ENCODE results near the gene SPATA3.

The SPATA3 gene

DNA sequence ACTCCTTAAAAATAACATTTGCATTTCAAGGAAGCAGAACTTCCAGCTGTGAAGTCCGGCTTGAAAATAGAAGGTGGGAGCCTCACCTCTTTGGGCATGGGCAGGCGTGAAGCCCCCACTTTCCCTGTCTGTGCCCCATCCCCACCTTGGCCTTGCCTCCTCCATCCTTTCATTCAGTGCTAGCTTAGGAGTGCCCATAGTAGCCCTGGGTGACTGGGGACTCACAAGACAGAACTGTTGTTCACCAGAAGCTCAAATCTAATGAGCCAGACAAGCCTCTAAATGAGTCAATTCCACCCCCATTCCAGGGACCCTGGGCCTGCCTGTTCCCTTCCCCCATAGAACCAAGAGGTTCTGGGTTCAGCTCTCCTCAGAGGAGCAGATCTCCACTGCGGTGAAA is 20.0 kb downstream of the SPATA3 start:
- H3K4me2 ChIP-seq (ENCODE audit: low read length), result no peak overlapping the region
- H3F3A ChIP-seq (ENCODE audit: control insufficient read depth, insufficient read depth), result no peaks in the 10 kb centered on the region
- H4K20me1 ChIP-seq (ENCODE audit: control insufficient read depth, insufficient read depth, low read depth, low read length), result no peaks in the 10 kb centered on the region
- no peaks in the 10 kb centered on the region for H3K9me3 ChIP-seq (ENCODE audit: control insufficient read depth, insufficient read depth, low read length)
- no peaks in the 10 kb centered on the region for H3K4me1 ChIP-seq (ENCODE audit: control insufficient read depth, low read length)
- no peak overlapping the region for H3K27ac ChIP-seq (ENCODE audit: low read depth, low read length)
- TF ChIP-seq, protein P1, sequence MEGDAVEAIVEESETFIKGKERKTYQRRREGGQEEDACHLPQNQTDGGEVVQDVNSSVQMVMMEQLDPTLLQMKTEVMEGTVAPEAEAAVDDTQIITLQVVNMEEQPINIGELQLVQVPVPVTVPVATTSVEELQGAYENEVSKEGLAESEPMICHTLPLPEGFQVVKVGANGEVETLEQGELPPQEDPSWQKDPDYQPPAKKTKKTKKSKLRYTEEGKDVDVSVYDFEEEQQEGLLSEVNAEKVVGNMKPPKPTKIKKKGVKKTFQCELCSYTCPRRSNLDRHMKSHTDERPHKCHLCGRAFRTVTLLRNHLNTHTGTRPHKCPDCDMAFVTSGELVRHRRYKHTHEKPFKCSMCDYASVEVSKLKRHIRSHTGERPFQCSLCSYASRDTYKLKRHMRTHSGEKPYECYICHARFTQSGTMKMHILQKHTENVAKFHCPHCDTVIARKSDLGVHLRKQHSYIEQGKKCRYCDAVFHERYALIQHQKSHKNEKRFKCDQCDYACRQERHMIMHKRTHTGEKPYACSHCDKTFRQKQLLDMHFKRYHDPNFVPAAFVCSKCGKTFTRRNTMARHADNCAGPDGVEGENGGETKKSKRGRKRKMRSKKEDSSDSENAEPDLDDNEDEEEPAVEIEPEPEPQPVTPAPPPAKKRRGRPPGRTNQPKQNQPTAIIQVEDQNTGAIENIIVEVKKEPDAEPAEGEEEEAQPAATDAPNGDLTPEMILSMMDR (IDR thresholded peaks at IDR 0.05; ENCODE audit: low read depth, low read length, poor library complexity, severe bottlenecking), result no peak
- no peak for TF ChIP-seq EZH2phosphoT487 (IDR thresholded peaks at IDR 0.05; ENCODE audit: borderline replicate concordance, low read length)
- H3K9me2 ChIP-seq (replicated peaks; ENCODE audit: control insufficient read depth, low read length), result no peaks in the 10 kb centered on the region
- peaks cover 18% of the 10 kb centered on the region for H3K27me3 ChIP-seq (ENCODE audit: control insufficient read depth, low read length)
- H3K79me2 ChIP-seq (ENCODE audit: control insufficient read depth, low read length), result no peaks in the 10 kb centered on the region
- no peak overlapping the region for H3K4me3 ChIP-seq (ENCODE audit: low read length)
- no peaks in the 10 kb centered on the region for H3K36me3 ChIP-seq (ENCODE audit: control insufficient read depth, low read length)

DNA sequence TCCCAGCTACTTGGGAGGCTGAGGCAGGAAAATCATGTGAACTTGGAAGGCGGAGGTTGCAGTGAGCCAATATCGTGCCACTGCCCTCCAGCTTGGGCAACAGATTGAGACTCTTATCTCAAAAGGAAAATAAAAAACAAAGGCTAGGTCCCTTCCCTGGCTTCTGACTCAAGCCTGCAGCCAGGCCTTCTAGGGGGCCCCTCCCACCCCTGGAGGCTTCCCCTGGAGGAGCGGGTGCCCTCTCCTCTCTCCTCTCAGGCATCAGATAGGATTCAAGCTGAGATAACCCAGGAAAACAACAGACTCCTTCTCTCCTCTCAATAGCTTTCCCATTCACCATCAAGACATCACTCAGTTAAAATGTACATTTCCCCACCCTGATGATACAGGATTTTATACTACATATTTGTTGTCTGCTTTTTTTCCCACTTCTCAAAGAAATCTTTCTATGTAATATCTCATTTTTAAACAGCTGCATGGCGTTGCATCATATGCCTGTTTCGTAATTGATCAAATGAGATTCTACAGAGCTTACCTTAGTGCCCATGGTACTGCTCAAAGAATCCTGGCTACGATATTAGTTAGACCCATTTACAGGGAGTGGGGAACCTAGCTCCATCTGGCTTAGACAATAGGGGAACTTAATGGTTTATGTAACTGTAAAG is 20.8 kb downstream of the SPATA3 start:
- Histone ChIP-seq H4K20me1 (ENCODE audit: control insufficient read depth, insufficient read depth, low read depth, low read length) (no peaks in the 10 kb centered on the region), H3K4me2 (ENCODE audit: low read length) (no peak overlapping the region)

DNA sequence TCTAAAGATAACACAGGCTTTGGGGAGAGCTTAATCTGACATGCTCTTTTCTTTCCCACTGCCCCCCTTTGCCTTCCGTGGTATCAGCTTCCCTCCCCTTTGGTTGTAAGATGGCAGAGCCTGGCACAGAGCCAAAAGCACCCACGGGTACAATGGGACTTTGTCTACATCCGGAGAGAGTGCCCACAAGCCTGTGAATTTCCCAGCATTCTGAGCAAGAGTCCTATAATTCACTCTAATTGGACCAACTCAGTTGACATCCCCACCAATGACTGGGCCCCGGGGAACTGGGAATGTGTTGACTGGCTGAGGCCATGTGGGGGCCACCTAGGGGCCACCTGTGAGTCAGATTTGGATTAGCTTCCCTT is 21.3 kb downstream of the SPATA3 start:
- Histone ChIP-seq H3F3A (ENCODE audit: control insufficient read depth, insufficient read depth) (no peaks in the 10 kb centered on the region), H4K20me1 (ENCODE audit: control insufficient read depth, insufficient read depth, low read depth, low read length) (no peaks in the 10 kb centered on the region), H3K9me3 (ENCODE audit: control insufficient read depth, insufficient read depth, low read length) (no peaks in the 10 kb centered on the region), H3K36me3 (ENCODE audit: control insufficient read depth, low read length) (no peaks in the 10 kb centered on the region), H3K27me3 (ENCODE audit: control insufficient read depth, low read length) (peaks cover 18% of the 10 kb centered on the region), H3K9me2 (replicated peaks; ENCODE audit: control insufficient read depth, low read length) (no peaks in the 10 kb centered on the region), H3K4me1 (ENCODE audit: control insufficient read depth, low read length) (no peaks in the 10 kb centered on the region), H3K4me3 (ENCODE audit: low read length) (no peak overlapping the region), H3K4me2 (ENCODE audit: low read length) (no peak overlapping the region), H3K27ac (ENCODE audit: low read depth, low read length) (no peak overlapping the region), H3K79me2 (ENCODE audit: control insufficient read depth, low read length) (no peaks in the 10 kb centered on the region)
- no peak for TF ChIP-seq EZH2phosphoT487 (IDR thresholded peaks at IDR 0.05; ENCODE audit: borderline replicate concordance, low read length)
- TF ChIP-seq, protein P1 (IDR thresholded peaks at IDR 0.05; ENCODE audit: low read depth, low read length, poor library complexity, severe bottlenecking), result no peak

More for the DNA sequence above, 20.8 kb downstream of the SPATA3 start:
- TF ChIP-seq EZH2phosphoT487 (IDR thresholded peaks at IDR 0.05; ENCODE audit: borderline replicate concordance, low read length), result no peak
- TF ChIP-seq, protein P1 (IDR thresholded peaks at IDR 0.05; ENCODE audit: low read depth, low read length, poor library complexity, severe bottlenecking), result no peak
- Histone ChIP-seq H3K27me3 (ENCODE audit: control insufficient read depth, low read length) (peaks cover 18% of the 10 kb centered on the region), H3K27ac (ENCODE audit: low read depth, low read length) (no peak overlapping the region), H3K4me3 (ENCODE audit: low read length) (no peak overlapping the region), H3K79me2 (ENCODE audit: control insufficient read depth, low read length) (no peaks in the 10 kb centered on the region), H3K9me3 (ENCODE audit: control insufficient read depth, insufficient read depth, low read length) (no peaks in the 10 kb centered on the region), H3K36me3 (ENCODE audit: control insufficient read depth, low read length) (no peaks in the 10 kb centered on the region), H3K4me1 (ENCODE audit: control insufficient read depth, low read length) (no peaks in the 10 kb centered on the region), H3K9me2 (replicated peaks; ENCODE audit: control insufficient read depth, low read length) (no peaks in the 10 kb centered on the region), H3F3A (ENCODE audit: control insufficient read depth, insufficient read depth) (no peaks in the 10 kb centered on the region)

All from DOHH2 (cell line).